ENCODE measurements around the gene TAF15. TPM values are rescaled to one million over a fixed set of nuclear protein-coding genes. Genes with fewer than 3 reads are reported as not detected.
A peak's percentile ranks its signal among the peaks of the same experiment; 100 is the strongest.

Gene TAF15
- total RNA-seq, 1 experiment from 2014 or later, result 202 TPM

DNA sequence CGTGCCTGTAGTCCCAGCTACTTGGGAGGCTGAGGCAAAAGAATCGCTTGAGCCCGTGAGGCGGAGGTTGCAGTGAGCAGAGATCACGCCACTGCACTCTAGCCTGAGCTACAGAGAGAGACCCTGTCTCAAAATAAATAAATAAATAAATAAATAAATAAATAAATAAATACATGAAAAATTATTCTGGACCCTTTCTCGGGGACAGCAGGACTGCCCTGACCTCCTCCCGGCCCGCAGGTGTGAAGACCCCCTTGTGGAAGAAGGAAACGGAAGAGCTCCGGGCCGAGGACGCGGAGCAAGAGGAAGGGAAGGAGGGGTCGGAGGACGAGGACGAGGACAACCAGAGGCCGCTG, 45.5 kb upstream of the TAF15 start:
- H3K9me2 ChIP-seq (ENCODE audit: insufficient read depth), result no peaks in the 10 kb centered on the region
- peak overlapping the region; percentile 80 for H3K4me2 ChIP-seq
- no peak for DNase-seq
- peaks cover 45% of the 10 kb centered on the region for H3K27me3 ChIP-seq (ENCODE audit: insufficient read depth, low read depth)
- no TSS peak for BruUV-seq (replicated peaks)
- H2AFZ ChIP-seq, result no peak overlapping the region
- no peak overlapping the region for H3K27ac ChIP-seq
- intact Hi-C loops (cut with micrococcal nuclease; ENCODE audit: unreplicated experiment), result loop anchor here (1.0 kb wide), 1 partner anchor 46 kb away; the partner anchor contains the start of gene TAF15
- H3K79me2 ChIP-seq (ENCODE audit: low read depth), result no peaks in the 10 kb centered on the region
- H3K36me3 ChIP-seq (ENCODE audit: low read depth), result no peaks in the 10 kb centered on the region
- no peak for TF ChIP-seq EZH2 (IDR thresholded peaks at IDR 0.05; ENCODE audit: low read depth)
- TF ChIP-seq, protein P1, sequence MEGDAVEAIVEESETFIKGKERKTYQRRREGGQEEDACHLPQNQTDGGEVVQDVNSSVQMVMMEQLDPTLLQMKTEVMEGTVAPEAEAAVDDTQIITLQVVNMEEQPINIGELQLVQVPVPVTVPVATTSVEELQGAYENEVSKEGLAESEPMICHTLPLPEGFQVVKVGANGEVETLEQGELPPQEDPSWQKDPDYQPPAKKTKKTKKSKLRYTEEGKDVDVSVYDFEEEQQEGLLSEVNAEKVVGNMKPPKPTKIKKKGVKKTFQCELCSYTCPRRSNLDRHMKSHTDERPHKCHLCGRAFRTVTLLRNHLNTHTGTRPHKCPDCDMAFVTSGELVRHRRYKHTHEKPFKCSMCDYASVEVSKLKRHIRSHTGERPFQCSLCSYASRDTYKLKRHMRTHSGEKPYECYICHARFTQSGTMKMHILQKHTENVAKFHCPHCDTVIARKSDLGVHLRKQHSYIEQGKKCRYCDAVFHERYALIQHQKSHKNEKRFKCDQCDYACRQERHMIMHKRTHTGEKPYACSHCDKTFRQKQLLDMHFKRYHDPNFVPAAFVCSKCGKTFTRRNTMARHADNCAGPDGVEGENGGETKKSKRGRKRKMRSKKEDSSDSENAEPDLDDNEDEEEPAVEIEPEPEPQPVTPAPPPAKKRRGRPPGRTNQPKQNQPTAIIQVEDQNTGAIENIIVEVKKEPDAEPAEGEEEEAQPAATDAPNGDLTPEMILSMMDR (conservative IDR thresholded peaks at IDR 0.05), result no peak
- ChIA-PET POLR2A (ENCODE audit: unreplicated experiment) (interaction anchor here (0.6 to 0.7 kb wide), 2 partner anchors 17 to 24 kb away, joined by 7 read pairs; no protein-coding TSS in a partner anchor), CTCF (interaction anchor here (0.6 to 1.9 kb wide), 8 partner anchors 24 to 212 kb away, joined by 3 to 19 read pairs (median 4); partner anchors contain the start of gene TAF15)
- no peak overlapping the region; the same call in 1 of the 2 replicates for H3K4me3 ChIP-seq
- 0 out of 2 replicates have a peak, but pooled peaks cover 3% of the 10 kb centered on the region for H3F3A ChIP-seq (ENCODE audit: insufficient read depth, low read depth)
- H3K9me3 ChIP-seq (ENCODE audit: insufficient read depth, low read depth), result no peaks in the 10 kb centered on the region
- no peaks in the 10 kb centered on the region for H4K20me1 ChIP-seq (ENCODE audit: insufficient read depth)
- H3K4me1 ChIP-seq (replicated peaks; ENCODE audit: insufficient read depth), result no peaks in the 10 kb centered on the region

DNA sequence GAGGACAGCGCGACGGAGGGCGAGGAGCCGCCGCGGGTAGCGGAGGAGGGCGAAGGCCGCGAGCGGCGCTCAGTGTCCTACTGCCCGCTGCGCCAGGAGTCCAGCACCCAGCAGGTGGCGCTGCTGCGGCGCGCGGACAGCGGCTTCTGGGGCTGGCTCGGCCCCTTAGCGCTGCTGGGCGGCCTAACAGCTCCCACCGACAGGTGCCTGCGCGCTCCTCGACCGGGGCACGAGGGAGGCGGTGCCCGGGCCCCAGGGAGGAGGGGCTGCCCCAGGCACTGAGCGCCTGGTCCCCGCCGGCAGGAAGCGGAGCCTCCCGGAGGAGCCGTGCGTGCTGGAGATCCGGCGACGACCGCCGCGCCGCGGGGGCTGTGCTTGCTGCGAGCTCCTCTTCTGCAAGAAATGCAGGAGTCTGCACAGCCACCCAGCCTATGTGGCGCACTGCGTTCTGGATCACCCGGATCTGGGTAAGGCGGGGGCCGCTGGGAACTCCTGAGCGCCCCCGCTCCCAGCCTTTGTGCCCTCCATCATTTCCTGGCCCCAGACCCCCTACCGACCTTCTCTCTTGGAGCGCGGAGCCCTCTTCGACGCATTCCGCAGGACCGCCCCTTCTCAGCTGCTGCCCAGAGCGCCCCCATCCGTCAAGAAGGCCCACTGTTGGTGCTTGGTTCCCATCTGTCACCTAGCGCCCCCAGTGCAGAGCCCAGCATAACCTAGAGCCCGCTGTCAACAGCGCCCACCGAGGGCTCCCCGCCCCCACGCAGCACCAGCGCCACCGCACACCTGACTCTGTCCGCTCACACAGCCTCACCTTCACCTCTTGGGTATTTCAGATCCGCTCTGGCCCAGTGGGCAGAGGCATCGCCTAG, 44.9 kb upstream of the TAF15 start:
- intact Hi-C loops (cut with micrococcal nuclease; ENCODE audit: unreplicated experiment), result loop anchor here (1.0 kb wide), 1 partner anchor 45 kb away; the partner anchor contains the start of gene TAF15
- 0 out of 2 replicates have a peak, but pooled peaks cover 3% of the 10 kb centered on the region for H3F3A ChIP-seq (ENCODE audit: insufficient read depth, low read depth)
- no peaks in the 10 kb centered on the region for H3K9me3 ChIP-seq (ENCODE audit: insufficient read depth, low read depth)
- H3K4me3 ChIP-seq, result peak overlapping the region; percentile 43; the same call in 1 of the 2 replicates
- DNase-seq, result peak; percentile 73 to 92
- no peak overlapping the region for H3K27ac ChIP-seq
- no peaks in the 10 kb centered on the region for H3K36me3 ChIP-seq (ENCODE audit: low read depth)
- no TSS peak for BruUV-seq (replicated peaks)
- H3K9me2 ChIP-seq (ENCODE audit: insufficient read depth), result no peaks in the 10 kb centered on the region
- TF ChIP-seq EZH2 (IDR thresholded peaks at IDR 0.05; ENCODE audit: low read depth), result no peak
- TF ChIP-seq, protein P1 (conservative IDR thresholded peaks at IDR 0.05), result peak; percentile 79
- ChIA-PET POLR2A (ENCODE audit: unreplicated experiment) (interaction anchor here (0.6 to 0.7 kb wide), 2 partner anchors 17 to 25 kb away, joined by 7 read pairs; no protein-coding TSS in a partner anchor), CTCF (interaction anchor here (0.6 to 1.9 kb wide), 8 partner anchors 23 to 211 kb away, joined by 3 to 19 read pairs (median 4); partner anchors contain the start of gene TAF15)
- H3K79me2 ChIP-seq (ENCODE audit: low read depth), result no peaks in the 10 kb centered on the region
- H3K27me3 ChIP-seq (ENCODE audit: insufficient read depth, low read depth), result peaks cover 50% of the 10 kb centered on the region
- H3K4me2 ChIP-seq, result peak overlapping the region; percentile 80
- H4K20me1 ChIP-seq (ENCODE audit: insufficient read depth), result no peaks in the 10 kb centered on the region
- no peaks in the 10 kb centered on the region for H3K4me1 ChIP-seq (replicated peaks; ENCODE audit: insufficient read depth)
- 0 out of 2 replicates have a peak overlapping the region, but pooled peaks have one; percentile 64 for H2AFZ ChIP-seq

DNA sequence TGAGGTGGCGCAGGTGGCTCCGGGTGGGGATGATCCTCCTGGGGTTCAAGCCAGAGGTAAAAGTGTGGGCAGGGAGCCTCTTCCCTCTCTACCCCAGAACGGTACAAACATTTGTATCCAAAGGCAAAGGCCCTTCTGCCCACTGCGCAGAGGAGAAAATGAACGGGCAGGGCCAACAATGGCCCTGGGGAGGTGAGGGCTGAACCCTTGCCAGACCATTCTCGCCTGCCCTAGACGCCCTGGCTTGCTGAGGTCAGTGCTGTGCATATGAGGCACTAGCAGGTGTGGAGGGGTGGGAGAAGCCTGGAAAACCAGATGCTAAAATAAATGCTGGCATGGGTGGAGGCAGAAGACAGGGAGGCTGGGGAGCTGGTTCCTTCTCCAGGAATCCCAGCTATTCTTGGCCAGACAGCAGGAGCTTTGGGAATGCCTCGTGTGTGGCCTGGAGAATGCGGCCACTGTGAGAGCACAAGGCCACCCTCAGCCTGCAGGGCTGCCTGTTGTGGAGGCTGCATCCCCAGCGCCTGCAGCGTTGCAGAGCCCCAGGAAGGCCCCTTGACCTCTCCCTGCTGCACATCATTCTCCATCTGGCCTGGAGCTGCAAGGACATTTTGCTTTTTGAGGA, 44.1 kb upstream of the TAF15 start:
- H3F3A ChIP-seq (ENCODE audit: insufficient read depth, low read depth), result 0 out of 2 replicates have a peak, but pooled peaks cover 3% of the 10 kb centered on the region
- H3K4me3 ChIP-seq, result no peak overlapping the region
- BruUV-seq (replicated peaks), result no TSS peak
- no peak overlapping the region for H3K27ac ChIP-seq
- no peaks in the 10 kb centered on the region for H3K9me3 ChIP-seq (ENCODE audit: insufficient read depth, low read depth)
- TF ChIP-seq EZH2 (IDR thresholded peaks at IDR 0.05; ENCODE audit: low read depth), result no peak
- TF ChIP-seq, protein P1 (conservative IDR thresholded peaks at IDR 0.05), result no peak
- DNase-seq, result no peak
- intact Hi-C loops (cut with micrococcal nuclease; ENCODE audit: unreplicated experiment), result no loop called here
- H3K9me2 ChIP-seq (ENCODE audit: insufficient read depth), result no peaks in the 10 kb centered on the region
- ChIA-PET POLR2A (ENCODE audit: unreplicated experiment) (no interaction called here), CTCF (no interaction called here)
- H4K20me1 ChIP-seq (ENCODE audit: insufficient read depth), result no peaks in the 10 kb centered on the region
- no peaks in the 10 kb centered on the region for H3K79me2 ChIP-seq (ENCODE audit: low read depth)
- H2AFZ ChIP-seq, result no peak overlapping the region
- peaks cover 45% of the 10 kb centered on the region for H3K27me3 ChIP-seq (ENCODE audit: insufficient read depth, low read depth)
- no peak overlapping the region for H3K4me2 ChIP-seq
- no peaks in the 10 kb centered on the region for H3K4me1 ChIP-seq (replicated peaks; ENCODE audit: insufficient read depth)
- no peaks in the 10 kb centered on the region for H3K36me3 ChIP-seq (ENCODE audit: low read depth)

All from PC-9 (cell line).